HEK293T (cell line): ENCODE measurements around the gene FUT8.

Experiments
- ARNT ChIP-seq: fragments of 450-650 bp; IDR thresholded peaks from 2 replicates; pipeline ENCODE4 v1.6.1; 2017; ENCODE audit warnings: mild to moderate bottlenecking
- BHLHE40 ChIP-seq: fragments of 450-650 bp; IDR thresholded peaks from 2 replicates; pipeline ENCODE4 v1.6.1; 2016; ENCODE audit warnings: mild to moderate bottlenecking, moderate library complexity, borderline replicate concordance
- ELF4 ChIP-seq: fragments of 450-650 bp; IDR thresholded peaks from 2 replicates; pipeline ENCODE4 v1.6.1; 2017; ENCODE audit warnings: antibody characterized with exemption
- FOXA1 ChIP-seq: fragments of 450-650 bp; IDR thresholded peaks from 2 replicates; pipeline ENCODE4 v1.6.1; 2016; ENCODE audit warnings: mild to moderate bottlenecking
- FOXK2 ChIP-seq: fragments of 450-650 bp; IDR thresholded peaks from 2 replicates; pipeline ENCODE4 v1.6.1; 2016; ENCODE audit warnings: mild to moderate bottlenecking
- FOXM1 ChIP-seq: fragments of 450-650 bp; IDR thresholded peaks from 2 replicates; pipeline ENCODE4 v1.6.1; 2017; ENCODE audit warnings: mild to moderate bottlenecking, borderline replicate concordance
- SP1 ChIP-seq: fragments of 450-650 bp; IDR thresholded peaks from 2 replicates; pipeline ENCODE4 v1.6.1; 2017
- TF ChIP-seq, protein P1 (sequence below): fragments of 450-650 bp; IDR thresholded peaks from 2 replicates; pipeline ENCODE4 v1.6.1; 2016

DNA sequence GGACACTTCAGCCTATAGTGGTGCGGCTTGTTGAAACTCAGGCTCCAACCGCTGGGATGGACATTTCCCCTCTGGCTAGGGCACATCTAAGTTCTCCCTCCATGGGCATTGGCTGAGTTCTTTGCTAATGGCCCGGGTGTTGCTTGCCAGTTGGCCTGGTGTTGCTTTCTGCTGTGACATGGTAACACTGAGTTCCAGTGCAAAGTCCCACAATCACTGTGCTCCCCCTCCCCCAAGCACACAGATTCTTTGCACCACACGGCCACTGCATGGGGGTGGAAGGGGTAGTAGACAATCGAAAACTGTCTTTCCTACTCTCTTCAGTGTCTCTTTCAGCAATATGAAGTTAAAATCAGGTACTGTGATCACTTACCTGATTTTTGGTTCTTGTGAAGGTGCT, 308.2 kb downstream of the FUT8 start:
- no peak for TF ChIP-seq ARNT
- no peak for TF ChIP-seq FOXM1
- TF ChIP-seq SP1 = no peak
- TF ChIP-seq FOXA1 = no peak
- no peak for TF ChIP-seq ELF4
- TF ChIP-seq FOXK2 = no peak
- TF ChIP-seq BHLHE40 = no peak
- TF ChIP-seq, protein P1, sequence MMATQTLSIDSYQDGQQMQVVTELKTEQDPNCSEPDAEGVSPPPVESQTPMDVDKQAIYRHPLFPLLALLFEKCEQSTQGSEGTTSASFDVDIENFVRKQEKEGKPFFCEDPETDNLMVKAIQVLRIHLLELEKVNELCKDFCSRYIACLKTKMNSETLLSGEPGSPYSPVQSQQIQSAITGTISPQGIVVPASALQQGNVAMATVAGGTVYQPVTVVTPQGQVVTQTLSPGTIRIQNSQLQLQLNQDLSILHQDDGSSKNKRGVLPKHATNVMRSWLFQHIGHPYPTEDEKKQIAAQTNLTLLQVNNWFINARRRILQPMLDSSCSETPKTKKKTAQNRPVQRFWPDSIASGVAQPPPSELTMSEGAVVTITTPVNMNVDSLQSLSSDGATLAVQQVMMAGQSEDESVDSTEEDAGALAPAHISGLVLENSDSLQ = no peak
